ENCODE data around the gene TAP1. TPM values are rescaled to one million over a fixed set of nuclear protein-coding genes. Genes with fewer than 3 reads are reported as not detected.

TAP1 gene
- total RNA-seq, 1 donor from 2014 or later, result 26.0 TPM

DNA sequence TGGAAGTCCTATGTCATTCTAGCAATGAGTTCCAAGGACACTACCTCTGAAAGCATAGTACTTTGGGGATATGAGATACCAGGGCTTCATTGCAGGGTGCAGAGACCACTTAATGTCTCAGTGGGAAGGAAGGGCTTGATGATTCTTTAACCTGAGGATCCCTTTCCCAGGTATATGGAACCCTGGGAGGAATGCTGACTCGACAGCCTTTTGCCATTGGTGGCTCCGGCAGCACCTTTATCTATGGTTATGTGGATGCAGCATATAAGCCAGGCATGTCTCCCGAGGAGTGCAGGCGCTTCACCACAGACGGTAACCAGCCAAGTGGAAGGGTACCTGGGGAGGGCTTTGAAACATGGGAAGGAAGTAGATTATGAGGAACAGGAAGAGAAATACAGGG, 4.7 kb upstream of the TAP1 start:
- ATAC-seq, result no peak

GRCh38 chr6:32857156-32857891, 3.8 kb upstream of the TAP1 start:
- no peak for ATAC-seq

DNA sequence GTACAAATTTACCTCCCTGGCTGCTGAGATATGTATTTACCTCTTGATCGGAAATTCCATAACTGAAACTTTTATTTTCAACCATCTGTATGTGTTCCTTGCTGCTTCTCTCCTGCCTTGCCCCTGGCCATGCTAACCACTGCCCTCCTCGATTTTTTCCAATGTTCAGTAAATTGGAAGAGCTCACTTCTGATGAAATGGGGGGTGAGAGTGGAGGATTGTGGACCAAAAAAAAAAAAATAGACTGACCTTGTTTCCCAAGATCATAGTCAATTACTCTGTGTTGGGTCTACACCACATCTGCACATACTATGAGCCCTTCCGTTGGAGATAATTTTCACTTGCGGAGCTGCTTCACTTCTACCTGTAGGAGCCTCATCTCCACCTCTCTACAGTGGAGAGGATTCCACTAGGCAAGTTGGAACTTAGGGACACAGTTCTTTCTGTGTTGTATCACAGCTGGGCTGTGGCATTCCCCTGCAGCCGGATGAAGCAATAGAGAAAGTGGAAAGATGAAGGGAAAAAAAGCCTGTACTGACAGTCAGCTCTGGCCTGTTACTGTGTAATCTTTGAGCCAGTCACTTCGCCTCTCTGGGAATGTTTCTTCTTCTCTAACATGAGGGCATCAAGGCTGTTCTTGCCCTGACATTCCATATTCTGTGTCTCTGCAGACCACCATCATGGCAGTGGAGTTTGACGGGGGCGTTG, 2.1 kb upstream of the TAP1 start:
- no peak for ATAC-seq

DNA sequence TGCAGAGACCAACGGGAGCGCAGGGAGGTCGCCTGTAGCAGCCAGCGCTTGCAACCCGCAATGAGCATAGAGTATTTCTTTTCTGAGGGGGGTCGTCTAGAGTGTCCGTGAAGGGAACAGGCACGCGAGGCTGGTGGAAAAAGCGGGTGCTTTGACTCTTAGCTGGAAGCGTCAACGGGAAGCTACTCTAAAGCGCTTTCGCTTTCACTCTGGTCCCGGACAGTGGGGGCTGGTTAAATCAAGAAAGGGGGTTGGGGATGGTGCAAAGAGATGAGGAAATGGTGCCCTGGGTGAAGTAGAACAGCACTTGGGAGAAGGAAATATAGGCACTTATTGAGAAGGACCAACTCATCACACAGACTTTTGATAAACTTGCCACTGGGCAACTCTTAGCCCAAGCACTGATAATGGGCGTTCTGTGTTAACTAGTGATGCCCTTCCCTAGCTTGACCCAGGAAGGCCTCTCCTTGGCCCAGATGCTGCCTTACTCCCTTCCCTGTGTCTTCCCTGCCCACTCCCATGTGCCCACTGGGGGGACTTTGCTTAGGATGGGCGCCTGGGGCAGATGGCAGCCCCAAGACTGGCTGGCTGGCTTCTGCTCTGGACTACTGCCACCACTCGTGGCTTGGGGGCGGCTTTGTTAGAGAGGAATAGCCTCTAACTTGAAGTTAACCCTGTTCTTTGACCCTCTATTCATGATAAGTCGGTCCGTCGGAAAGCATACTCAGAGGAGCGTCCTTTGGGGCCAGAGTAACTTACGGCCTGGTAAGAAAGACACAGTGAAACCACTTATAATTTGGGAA, 1.1 kb upstream of the TAP1 start:
- no peak for ATAC-seq

DNA sequence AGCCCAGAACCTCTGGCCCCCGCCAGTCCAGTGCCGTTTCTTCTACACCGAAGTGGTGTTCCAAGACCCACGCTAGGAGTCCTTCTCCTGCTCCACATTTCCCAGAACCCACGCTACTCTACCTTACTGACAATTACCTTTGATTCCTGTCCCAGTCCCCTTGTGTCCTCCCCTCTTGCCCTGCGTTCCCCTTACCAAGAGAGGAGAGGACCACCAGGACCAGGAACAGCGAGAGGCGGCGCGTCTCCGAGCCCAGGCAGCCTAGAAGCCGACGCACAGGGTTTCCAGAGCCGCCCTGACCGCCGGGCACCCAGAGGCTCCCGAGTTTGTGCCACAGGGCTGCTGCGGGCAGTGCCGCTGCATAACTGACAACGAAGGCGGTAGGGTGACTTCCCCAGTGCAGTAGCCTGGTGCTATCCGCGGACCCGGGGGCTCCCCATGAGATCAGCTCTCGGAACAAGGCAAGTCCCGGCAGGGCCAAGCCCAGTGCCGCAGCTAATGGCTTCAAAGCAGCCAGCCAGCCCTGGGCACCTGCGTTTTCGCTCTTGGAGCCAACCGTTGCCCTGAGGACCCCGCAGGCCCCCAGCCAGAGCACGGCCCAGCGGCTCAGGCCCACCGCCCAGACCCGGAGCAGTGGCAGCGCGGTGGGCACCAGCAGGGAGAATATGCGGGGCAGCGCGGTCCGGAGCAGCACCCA, 512 bp downstream of the TAP1 start:
- ATAC-seq, result peak; percentile 49

GRCh38 chr6:32852018-32852843, 1.3 kb downstream of the TAP1 start:
- ATAC-seq, result no peak

GRCh38 chr6:32851025-32851424, 2.5 kb downstream of the TAP1 start:
- ATAC-seq, result no peak

GRCh38 chr6:32849126-32849525, 4.4 kb downstream of the TAP1 start:
- no peak for ATAC-seq

DNA sequence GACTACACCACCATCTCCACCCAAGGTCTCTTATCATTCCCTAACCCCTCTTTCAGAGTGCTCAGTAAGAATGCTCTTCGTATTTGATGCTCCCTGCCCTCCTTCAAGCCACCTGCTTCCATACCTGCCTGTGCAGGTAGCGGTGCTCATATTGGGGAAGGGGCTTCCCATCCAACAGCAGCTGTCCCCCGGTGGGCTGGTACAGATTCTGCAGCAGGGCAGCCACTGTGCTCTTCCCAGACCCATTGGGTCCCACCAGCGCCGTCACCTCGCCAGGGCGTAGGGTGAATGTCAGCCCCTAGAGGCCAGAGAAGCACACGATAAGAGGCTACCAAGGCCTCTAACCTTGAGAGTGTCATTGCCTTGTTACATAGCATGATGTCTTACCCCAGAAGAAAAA, 5.7 kb downstream of the TAP1 start:
- ATAC-seq, result no peak

DNA sequence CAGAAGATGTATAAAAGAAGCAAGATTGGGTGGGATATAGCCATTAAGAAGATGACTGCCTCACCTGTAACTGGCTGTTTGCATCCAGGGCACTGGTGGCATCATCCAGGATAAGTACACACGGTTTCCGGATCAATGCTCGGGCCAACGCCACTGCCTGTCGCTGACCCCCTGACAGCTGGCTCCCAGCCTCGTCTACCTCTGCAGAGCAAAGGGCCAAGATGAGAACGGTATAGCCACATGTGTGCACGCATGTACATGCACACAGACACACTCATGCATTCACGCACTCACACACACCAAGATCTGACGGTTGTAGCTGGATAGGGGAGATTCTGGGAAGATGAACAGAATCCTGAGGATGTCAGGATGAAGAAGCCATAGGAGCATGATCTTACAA, 6.5 kb downstream of the TAP1 start:
- no peak for ATAC-seq

DNA sequence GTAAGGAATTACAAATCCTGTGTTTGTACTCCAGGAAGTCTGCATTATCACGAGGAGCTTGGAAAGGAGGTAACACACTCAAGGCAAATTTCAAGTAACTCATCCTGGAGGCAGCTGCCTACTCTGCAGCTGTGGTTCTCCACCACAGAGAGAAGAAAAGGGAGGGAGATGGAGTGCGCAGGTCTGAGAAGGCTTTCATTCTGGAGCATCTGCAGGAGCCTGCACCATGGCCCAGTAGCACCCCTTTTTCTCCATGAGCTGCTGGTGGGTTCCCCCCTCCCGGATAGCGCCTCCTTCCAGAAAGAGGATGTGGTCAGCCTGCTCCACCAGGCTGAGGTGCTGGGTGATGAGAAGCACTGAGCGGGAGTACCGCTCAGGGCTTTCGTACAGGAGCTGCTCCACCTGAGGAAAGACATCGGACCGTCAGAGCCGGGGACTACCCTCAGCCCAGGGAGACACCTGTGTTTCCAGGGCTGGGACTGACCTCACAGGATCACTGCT, 8.1 kb downstream of the TAP1 start:
- no peak for ATAC-seq

DNA sequence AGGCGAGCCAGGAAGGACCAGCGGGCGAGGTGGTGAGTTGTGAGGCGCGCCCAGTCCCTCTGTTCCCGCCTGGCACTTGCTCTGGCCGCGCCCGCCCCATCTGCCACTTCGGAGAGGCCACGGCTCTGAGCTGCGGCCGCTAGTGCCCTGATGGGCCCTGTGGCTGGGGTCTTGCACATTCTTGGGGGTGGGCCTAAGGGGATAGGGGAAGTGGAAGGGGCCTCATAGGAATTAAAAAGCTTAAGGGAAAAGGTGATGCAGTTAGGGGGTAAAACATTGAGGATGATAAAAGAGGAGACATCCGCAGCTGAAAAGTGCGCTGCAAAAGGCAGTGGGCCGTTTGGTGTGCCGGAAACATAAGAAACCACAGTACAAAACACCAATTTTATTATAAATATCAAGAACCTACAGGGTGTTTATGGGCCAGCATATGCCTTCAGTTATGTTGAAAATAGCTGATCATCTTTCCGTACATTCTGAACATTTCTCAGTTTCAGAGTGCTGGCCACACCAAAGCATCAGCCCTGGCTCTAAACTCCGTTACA, 8.6 kb downstream of the TAP1 start:
- ATAC-seq, result no peak

- peak; percentile 97 for ATAC-seq
Observed at GRCh38 chr6:32843979-32844838, 9.3 kb downstream of the TAP1 start, which contains the start of gene PSMB8. Gene PSMB8 (minus strand): TSS chr6:32844047. CDS start chr6:32843996, 51 bp downstream.

DNA sequence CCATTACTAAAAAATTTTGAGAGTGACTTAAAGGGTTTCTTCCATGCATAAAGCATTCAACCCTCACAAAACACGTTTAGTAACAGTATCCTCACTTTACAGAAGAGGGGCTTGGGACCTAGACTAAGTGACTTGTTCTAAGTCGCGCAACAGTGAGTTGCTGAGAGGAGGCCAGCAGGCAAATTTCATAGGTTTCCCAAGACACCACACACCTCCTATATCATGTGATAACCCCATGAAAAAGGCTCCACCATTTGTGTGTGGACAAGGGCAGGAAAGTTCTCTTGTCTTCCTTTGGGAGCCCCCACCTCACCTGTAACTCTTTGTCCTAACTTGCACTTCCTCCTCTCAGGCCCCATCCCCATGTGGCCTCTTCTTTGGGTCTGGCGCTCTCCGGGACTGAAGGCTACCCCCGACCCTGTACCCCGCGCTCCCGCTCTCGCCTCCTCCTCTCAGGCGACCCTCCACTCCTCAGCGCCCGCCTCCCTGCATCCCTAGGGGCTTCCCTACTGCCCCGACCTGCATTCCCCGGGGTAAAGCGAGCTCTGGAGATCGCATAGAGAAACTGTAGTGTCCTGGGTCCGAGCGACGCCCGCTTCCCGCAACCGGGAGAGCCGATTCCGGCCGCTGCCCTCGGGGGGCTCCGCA, 10.0 kb downstream of the TAP1 start:
- ATAC-seq, result no peak

DNA sequence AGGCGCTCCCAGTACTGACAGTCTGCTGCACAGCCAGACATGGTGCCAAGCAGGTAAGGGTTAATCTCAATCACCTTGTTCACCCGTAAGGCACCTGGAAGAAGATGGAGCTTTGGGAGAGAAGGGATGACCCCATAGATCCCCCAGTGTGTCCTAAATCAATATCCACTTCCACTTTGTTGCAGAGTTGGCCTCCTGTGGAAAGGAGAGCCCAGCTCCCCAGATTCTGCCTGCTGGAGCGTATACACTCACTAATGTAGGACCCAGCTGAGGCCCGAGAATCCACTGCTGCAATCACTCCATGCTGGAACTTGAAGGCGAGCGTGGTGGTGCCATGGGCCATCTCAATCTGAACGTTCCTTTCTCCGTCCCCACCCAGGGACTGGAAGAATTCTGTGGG, 10.8 kb downstream of the TAP1 start:
- no peak for ATAC-seq

- ATAC-seq, result no peak
Observed at GRCh38 chr6:32842021-32842650, 11.4 kb downstream of the TAP1 start.

DNA sequence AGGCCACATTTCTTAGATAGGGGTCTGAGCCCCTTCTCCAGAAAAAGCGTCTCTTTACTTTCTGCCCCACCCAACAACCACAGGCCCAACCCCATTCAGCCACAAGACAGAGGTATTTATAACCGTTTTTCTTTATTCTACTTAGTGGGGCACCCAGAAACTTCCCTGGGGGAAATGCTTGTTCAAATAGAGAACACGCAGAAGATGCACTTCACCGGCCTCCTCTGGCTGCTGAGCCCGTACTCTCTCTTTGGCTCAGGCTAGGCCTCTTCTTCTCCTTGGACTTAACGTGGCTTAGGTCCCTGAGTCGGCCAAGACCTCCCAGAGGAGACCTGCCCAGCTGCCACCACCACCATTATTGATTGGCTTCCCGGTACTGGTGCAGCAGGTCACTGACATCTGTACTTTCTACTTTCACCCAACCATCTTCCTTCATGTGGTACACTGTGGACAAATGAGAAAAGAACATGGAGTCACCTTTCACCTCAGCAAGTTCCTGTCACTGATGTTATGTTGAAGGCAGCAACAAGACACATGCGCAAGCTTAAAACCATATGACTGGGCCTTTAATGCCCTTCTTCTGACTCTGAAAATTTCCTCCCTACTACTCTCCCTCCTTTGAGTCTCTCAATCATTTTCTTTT, 12.8 kb downstream of the TAP1 start:
- ATAC-seq, result no peak

GRCh38 chr6:32839356-32839755, 14.1 kb downstream of the TAP1 start:
- ATAC-seq, result no peak

Measured in esophagus mucosa (tissue), 1 donor.